GM12875 (cell line): ENCODE results near the gene DLEC1.
"Not testable (repeated sequence)": the region's sequence is repeated elsewhere in the genome, so short reads cannot be mapped to it uniquely, and the experiment has no call there.

ENCODE experiments used
- H3K4me3 ChIP-seq: one replicate; pipeline ENCODE4 v1.5.1; 2011; ENCODE audit warnings: low read depth, low read length, control low read depth
- CTCF ChIP-seq: IDR thresholded peaks from 2 replicates; pipeline ENCODE4 v1.5.1; 2011; ENCODE audit warnings: low read depth, mild to moderate bottlenecking, control low read depth, inconsistent platforms, low read length, moderate library complexity, borderline replicate concordance; ENCODE audit not compliant: insufficient read depth

The DLEC1 gene

GRCh38 chr3:38032328-38032865 lies 6.6 kb upstream of the DLEC1 start:
- H3K4me3 ChIP-seq = no peak overlapping the region
- no peak for TF ChIP-seq CTCF

- not testable (repeated sequence) for H3K4me3 ChIP-seq
Observed at GRCh38 chr3:38033586-38033985, 5.4 kb upstream of the DLEC1 start.

GRCh38 chr3:38034335-38034734 lies 4.7 kb upstream of the DLEC1 start:
- not testable (repeated sequence) for H3K4me3 ChIP-seq

- no peak for TF ChIP-seq CTCF
- H3K4me3 ChIP-seq = no peak overlapping the region
Observed at GRCh38 chr3:38036286-38036685, 2.7 kb upstream of the DLEC1 start.

GRCh38 chr3:38036906-38037305 lies 2.1 kb upstream of the DLEC1 start:
- H3K4me3 ChIP-seq = no peak overlapping the region
- TF ChIP-seq CTCF = no peak

- no peak overlapping the region for H3K4me3 ChIP-seq
- TF ChIP-seq CTCF = no peak
Observed at GRCh38 chr3:38038447-38038911, 529 bp upstream of the DLEC1 start.

GRCh38 chr3:38039899-38040261 lies 872 bp downstream of the DLEC1 start:
- no peak overlapping the region for H3K4me3 ChIP-seq
- peak; percentile 17; the same call in 1 of the 2 replicates for TF ChIP-seq CTCF

GRCh38 chr3:38040401-38040800 lies 1.4 kb downstream of the DLEC1 start:
- TF ChIP-seq CTCF = no peak
- no peak overlapping the region for H3K4me3 ChIP-seq

GRCh38 chr3:38043486-38043885 lies 4.5 kb downstream of the DLEC1 start:
- TF ChIP-seq CTCF = no peak
- H3K4me3 ChIP-seq = no peak overlapping the region
